ENCODE measurements around the gene GJC2. TPM values are rescaled to one million over a fixed set of nuclear protein-coding genes. Genes with fewer than 3 reads are reported as not detected.

GJC2 gene
- polyA plus RNA-seq, 1 experiment: 1.2 TPM

- no peaks in the 10 kb centered on the region for H3K27me3 ChIP-seq (ENCODE audit: control insufficient read depth, insufficient read depth, low read length)
- H3K9me3 ChIP-seq (ENCODE audit: control insufficient read depth, insufficient read depth, low read length): peaks cover 14% of the 10 kb centered on the region
- TF ChIP-seq CTCF (IDR thresholded peaks at IDR 0.05; ENCODE audit: low read depth, low read length): no peak
- H3K27ac ChIP-seq (ENCODE audit: low read depth, low read length): no peak overlapping the region
- CTCF ChIA-PET: interaction anchor here (0.7 kb wide), 1 partner anchor 9 kb away, joined by 3 read pairs; no protein-coding TSS in a partner anchor
- POLR2A ChIA-PET: interaction anchor here (1.5 kb wide), 1 partner anchor 10 kb away, joined by 4 read pairs; the partner anchor contains the start of gene IBA57
- DNase-seq (ENCODE audit: low read depth, low spot score): no peak
- no peak overlapping the region for H3K4me3 ChIP-seq (ENCODE audit: low read depth, low read length)
Observed at GRCh38 chr1:228175316-228176023, 25.7 kb downstream of the GJC2 start.

GRCh38 chr1:228176024-228176395, 26.3 kb downstream of the GJC2 start:
- Histone ChIP-seq H3K27me3 (ENCODE audit: control insufficient read depth, insufficient read depth, low read length) (no peaks in the 10 kb centered on the region), H3K9me3 (ENCODE audit: control insufficient read depth, insufficient read depth, low read length) (peaks cover 16% of the 10 kb centered on the region), H3K27ac (ENCODE audit: low read depth, low read length) (no peak overlapping the region), H3K4me3 (ENCODE audit: low read depth, low read length) (no peak overlapping the region)
- DNase-seq (ENCODE audit: low read depth, low spot score): no peak
- no peak for TF ChIP-seq CTCF (IDR thresholded peaks at IDR 0.05; ENCODE audit: low read depth, low read length)
- CTCF ChIA-PET: interaction anchor here (0.7 kb wide), 1 partner anchor 9 kb away, joined by 3 read pairs; no protein-coding TSS in a partner anchor
- POLR2A ChIA-PET: no interaction called here

GRCh38 chr1:228176461-228177182, 26.9 kb downstream of the GJC2 start:
- no peak for TF ChIP-seq CTCF (IDR thresholded peaks at IDR 0.05; ENCODE audit: low read depth, low read length)
- H3K27me3 ChIP-seq (ENCODE audit: control insufficient read depth, insufficient read depth, low read length): no peaks in the 10 kb centered on the region
- no peak overlapping the region for H3K27ac ChIP-seq (ENCODE audit: low read depth, low read length)
- DNase-seq (ENCODE audit: low read depth, low spot score): no peak
- ChIA-PET CTCF (interaction anchor here (0.7 to 1.3 kb wide), 2 partner anchors 10 to 11 kb away, joined by 3 to 8 read pairs; partner anchors contain the start of gene IBA57), POLR2A (interaction anchor here (0.6 to 1.1 kb wide), 3 partner anchors 12 to 100 kb away, joined by 3 to 6 read pairs (median 5); no protein-coding TSS in a partner anchor)
- H3K4me3 ChIP-seq (ENCODE audit: low read depth, low read length): no peak overlapping the region
- peaks cover 18% of the 10 kb centered on the region for H3K9me3 ChIP-seq (ENCODE audit: control insufficient read depth, insufficient read depth, low read length)

GRCh38 chr1:228177183-228177475, 27.4 kb downstream of the GJC2 start:
- Histone ChIP-seq H3K27me3 (ENCODE audit: control insufficient read depth, insufficient read depth, low read length) (no peaks in the 10 kb centered on the region), H3K27ac (ENCODE audit: low read depth, low read length) (no peak overlapping the region), H3K9me3 (ENCODE audit: control insufficient read depth, insufficient read depth, low read length) (peaks cover 18% of the 10 kb centered on the region), H3K4me3 (ENCODE audit: low read depth, low read length) (no peak overlapping the region)
- no peak for TF ChIP-seq CTCF (IDR thresholded peaks at IDR 0.05; ENCODE audit: low read depth, low read length)
- ChIA-PET POLR2A (interaction anchor here (0.6 to 1.1 kb wide), 4 partner anchors 12 to 281 kb away, joined by 3 to 6 read pairs (median 4); a partner anchor contains a TSS), CTCF (interaction anchor here (1.3 kb wide), 1 partner anchor 12 kb away, joined by 8 read pairs; the partner anchor contains the start of gene IBA57)
- DNase-seq (ENCODE audit: low read depth, low spot score): no peak

Measured in AG04450 (cell line).